Esophagus squamous epithelium (tissue), 4 donors: ENCODE data around the gene CELF2.

Source experiments
- POLR2A ChIP-seq, 4 donors: fragments of 450-650 bp; IDR thresholded peaks; one replicate each; pipeline ENCODE4 v1.6.1; 2017; ENCODE audit warnings: antibody characterized with exemption in 4 of 4, mild to moderate bottlenecking in 4 of 4, moderate library complexity in 3 of 4
- TF ChIP-seq, protein P1 (sequence below), 6 experiments: fragments of 450-650 bp in 4 of 6; fragments of 200-600 bp in 2 of 6; sonication (generic) in 2 of 6; IDR thresholded peaks; one replicate each; pipeline ENCODE4 v1.5.1; 2016 to 2019; ENCODE audit warnings: antibody characterized with exemption in 6 of 6, mild to moderate bottlenecking in 4 of 6, moderate library complexity in 4 of 6

DNA sequence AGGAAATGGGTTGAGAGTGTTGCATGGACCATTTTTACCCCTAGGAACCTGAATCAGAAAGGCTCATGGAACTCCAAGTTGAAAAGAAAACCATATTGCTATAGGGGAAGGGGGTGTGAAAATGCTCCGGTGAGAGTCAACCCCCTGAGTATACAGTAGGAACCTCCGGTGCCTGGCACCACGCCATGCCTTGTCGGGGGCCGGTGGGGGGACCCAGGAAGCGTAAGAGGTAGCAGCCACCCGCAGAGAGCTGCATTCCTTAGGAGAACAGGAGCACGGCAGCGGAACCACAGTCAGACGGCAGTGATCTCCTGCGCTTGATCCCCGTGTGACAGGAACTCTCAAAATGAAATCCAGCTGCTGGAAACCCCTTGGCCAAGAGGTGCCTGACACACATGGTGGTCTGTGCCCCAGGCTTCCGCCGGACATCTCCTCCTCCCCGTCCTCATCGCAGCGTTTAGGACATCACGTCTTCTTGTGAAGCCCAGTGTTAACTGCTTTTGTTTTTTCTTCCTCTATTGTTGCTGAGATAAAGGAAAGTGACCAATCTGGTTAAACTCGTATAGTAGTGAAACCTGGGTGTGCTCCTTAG, 186.8 kb downstream of the CELF2 start:
- TF ChIP-seq, protein P1, sequence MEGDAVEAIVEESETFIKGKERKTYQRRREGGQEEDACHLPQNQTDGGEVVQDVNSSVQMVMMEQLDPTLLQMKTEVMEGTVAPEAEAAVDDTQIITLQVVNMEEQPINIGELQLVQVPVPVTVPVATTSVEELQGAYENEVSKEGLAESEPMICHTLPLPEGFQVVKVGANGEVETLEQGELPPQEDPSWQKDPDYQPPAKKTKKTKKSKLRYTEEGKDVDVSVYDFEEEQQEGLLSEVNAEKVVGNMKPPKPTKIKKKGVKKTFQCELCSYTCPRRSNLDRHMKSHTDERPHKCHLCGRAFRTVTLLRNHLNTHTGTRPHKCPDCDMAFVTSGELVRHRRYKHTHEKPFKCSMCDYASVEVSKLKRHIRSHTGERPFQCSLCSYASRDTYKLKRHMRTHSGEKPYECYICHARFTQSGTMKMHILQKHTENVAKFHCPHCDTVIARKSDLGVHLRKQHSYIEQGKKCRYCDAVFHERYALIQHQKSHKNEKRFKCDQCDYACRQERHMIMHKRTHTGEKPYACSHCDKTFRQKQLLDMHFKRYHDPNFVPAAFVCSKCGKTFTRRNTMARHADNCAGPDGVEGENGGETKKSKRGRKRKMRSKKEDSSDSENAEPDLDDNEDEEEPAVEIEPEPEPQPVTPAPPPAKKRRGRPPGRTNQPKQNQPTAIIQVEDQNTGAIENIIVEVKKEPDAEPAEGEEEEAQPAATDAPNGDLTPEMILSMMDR (IDR thresholded peaks at IDR 0.05), result no peak
- no peak for TF ChIP-seq POLR2A (IDR thresholded peaks at IDR 0.05)
